GM23338 (cell line): ENCODE data around the gene MKNK1. TPM values are rescaled to one million over a fixed set of nuclear protein-coding genes. Genes with fewer than 3 reads are reported as not detected.
A peak's percentile ranks its signal among the peaks of the same experiment; 100 is the strongest.

Experiments used
- ATAC-seq: fragments of 200-7000 bp; cut with Tn5 transposase; 3 replicates; pipeline ENCODE4 v1.9.1; 2020
- DNase-seq: peaks from one replicate; pipeline ENCODE4 v3.0.0-alpha.2; 2015; ENCODE audit warnings: low spot score
- H2AFZ ChIP-seq: fragments of 200-600 bp; sonication (generic); 2 replicates; pipeline ENCODE4 v1.8.0; 2016; ENCODE audit warnings: antibody characterized with exemption, mild to moderate bottlenecking, moderate library complexity
- H3F3A ChIP-seq: fragments of 200-600 bp; sonication (generic); replicated peaks from 2 replicates; pipeline ENCODE4 v1.8.0; 2017; ENCODE audit warnings: antibody characterized with exemption, mixed run types, low read depth
- H3K27ac ChIP-seq: fragments of 200-600 bp; sonication (generic); 2 replicates; pipeline ENCODE4 v1.6.1; 2016; ENCODE audit warnings: low read depth
- H3K27me3 ChIP-seq: fragments of 200-600 bp; sonication (generic); 2 replicates; pipeline ENCODE4 v1.8.0; 2016; ENCODE audit warnings: mild to moderate bottlenecking, mixed run types, moderate library complexity; ENCODE audit not compliant: insufficient read depth
- H3K36me3 ChIP-seq: fragments of 200-600 bp; sonication (generic); 2 replicates; pipeline ENCODE4 v1.8.0; 2016; ENCODE audit warnings: mild to moderate bottlenecking; ENCODE audit not compliant: insufficient read depth
- H3K4me1 ChIP-seq: fragments of 200-600 bp; sonication (generic); 2 replicates; pipeline ENCODE4 v1.8.0; 2016; ENCODE audit warnings: mild to moderate bottlenecking, moderate library complexity; ENCODE audit not compliant: insufficient read depth
- H3K4me2 ChIP-seq: fragments of 200-600 bp; sonication (generic); 2 replicates; pipeline ENCODE4 v1.7.1; 2017; ENCODE audit warnings: mixed run types
- H3K4me3 ChIP-seq: fragments of 200-600 bp; sonication (generic); 2 replicates; pipeline ENCODE4 v1.6.1; 2016; ENCODE audit warnings: mixed run types
- H3K79me2 ChIP-seq: fragments of 200-600 bp; sonication (generic); replicated peaks from 2 replicates; pipeline ENCODE4 v1.8.0; 2017; ENCODE audit warnings: mild to moderate bottlenecking; ENCODE audit not compliant: insufficient read depth
- H3K9me2 ChIP-seq: fragments of 200-600 bp; sonication (generic); 2 replicates; pipeline ENCODE4 v1.8.0; 2017; ENCODE audit not compliant: insufficient read depth
- H4K20me1 ChIP-seq: fragments of 200-600 bp; sonication (generic); replicated peaks from 2 replicates; pipeline ENCODE4 v1.8.0; 2017; ENCODE audit warnings: mild to moderate bottlenecking; ENCODE audit not compliant: insufficient read depth
- H3K27ac Mint-ChIP-seq: 2 replicates; pipeline ENCODE4 v1.8.0; 2020; ENCODE audit warnings: inconsistent platforms, mild to moderate bottlenecking, moderate library complexity, mixed read lengths
- H3K27me3 Mint-ChIP-seq: 3 replicates; pipeline ENCODE4 v1.8.0; 2022; ENCODE audit warnings: low read depth, mild to moderate bottlenecking, moderate library complexity, mixed read lengths, inconsistent platforms; ENCODE audit not compliant: insufficient read depth, poor library complexity
- H3K36me3 Mint-ChIP-seq: 3 replicates; pipeline ENCODE4 v1.8.0; 2021; ENCODE audit warnings: low read depth, mild to moderate bottlenecking, inconsistent platforms, moderate library complexity, mixed read lengths
- H3K4me1 Mint-ChIP-seq: 3 replicates; pipeline ENCODE4 v1.8.0; 2020; ENCODE audit warnings: mild to moderate bottlenecking, inconsistent platforms, mixed read lengths
- H3K4me3 Mint-ChIP-seq: 3 replicates; pipeline ENCODE4 v1.8.0; 2021; ENCODE audit warnings: moderate library complexity, mild to moderate bottlenecking, inconsistent platforms, mixed read lengths
- H3K9me3 Mint-ChIP-seq: 3 replicates; pipeline ENCODE4 v1.8.0; 2020; ENCODE audit warnings: moderate library complexity, mild to moderate bottlenecking, inconsistent platforms, mixed read lengths
- CREB1 ChIP-seq: fragments of 250-450 bp; sonication (Bioruptor Pico); IDR thresholded peaks from 2 replicates; pipeline ENCODE4 v1.5.0; 2020; ENCODE audit warnings: low read depth, mild to moderate bottlenecking, moderate library complexity
- CTCF ChIP-seq, 2 experiments: fragments of 200-600 bp in 1 of 2; sonication (generic) in 1 of 2; conservative IDR thresholded peaks; 2 replicates each; pipeline versions ENCODE4 v1.5.1 to v1.6.1; 2016 to 2017; ENCODE audit warnings: antibody characterized with exemption in 2 of 2, low read depth in 2 of 2, mild to moderate bottlenecking in 2 of 2, moderate library complexity in 1 of 2
- EZH2 ChIP-seq: fragments of 200-600 bp; sonication (generic); IDR thresholded peaks from one replicate; pipeline ENCODE4 v1.8.0; 2017; ENCODE audit warnings: antibody characterized with exemption, mild to moderate bottlenecking, low read depth; ENCODE audit not compliant: unreplicated experiment
- EZH2phosphoT487 ChIP-seq: fragments of 200-600 bp; sonication (generic); IDR thresholded peaks from one replicate; pipeline ENCODE4 v1.8.1; 2018; ENCODE audit warnings: antibody characterized with exemption; ENCODE audit not compliant: unreplicated experiment
- JUNB ChIP-seq: IDR thresholded peaks from one replicate; pipeline ENCODE4 v1.6.1; 2016; ENCODE audit warnings: antibody characterized with exemption; ENCODE audit not compliant: unreplicated experiment
- NANOG ChIP-seq: IDR thresholded peaks from 2 replicates; pipeline ENCODE4 v1.6.1; 2016; ENCODE audit warnings: antibody characterized with exemption, borderline replicate concordance
- STAT1 ChIP-seq: IDR thresholded peaks from one replicate; pipeline ENCODE4 v1.6.1; 2016; ENCODE audit warnings: antibody characterized with exemption; ENCODE audit not compliant: unreplicated experiment
- polyA plus RNA-seq: library from polyadenylated mRNA; unstranded; fragments of >200 nt; fragmentation: Nextera tagmentation; extraction: Ambion mirVana; gene quantifications from 2 replicates; pipeline ENCODE4 v1.2.1, GENCODE V29; 2016
- total RNA-seq: library from RNA; depleted of rRNA; stranded (reverse); fragments of >200 nt; shearing (Covaris generic); gene quantifications from 2 replicates; pipeline ENCODE4 v1.2.3, GENCODE V29; 2014

The MKNK1 gene
- total and polyA plus RNA-seq, 2 experiments from 2014 or later = 11.8 to 20.5 TPM

DNA sequence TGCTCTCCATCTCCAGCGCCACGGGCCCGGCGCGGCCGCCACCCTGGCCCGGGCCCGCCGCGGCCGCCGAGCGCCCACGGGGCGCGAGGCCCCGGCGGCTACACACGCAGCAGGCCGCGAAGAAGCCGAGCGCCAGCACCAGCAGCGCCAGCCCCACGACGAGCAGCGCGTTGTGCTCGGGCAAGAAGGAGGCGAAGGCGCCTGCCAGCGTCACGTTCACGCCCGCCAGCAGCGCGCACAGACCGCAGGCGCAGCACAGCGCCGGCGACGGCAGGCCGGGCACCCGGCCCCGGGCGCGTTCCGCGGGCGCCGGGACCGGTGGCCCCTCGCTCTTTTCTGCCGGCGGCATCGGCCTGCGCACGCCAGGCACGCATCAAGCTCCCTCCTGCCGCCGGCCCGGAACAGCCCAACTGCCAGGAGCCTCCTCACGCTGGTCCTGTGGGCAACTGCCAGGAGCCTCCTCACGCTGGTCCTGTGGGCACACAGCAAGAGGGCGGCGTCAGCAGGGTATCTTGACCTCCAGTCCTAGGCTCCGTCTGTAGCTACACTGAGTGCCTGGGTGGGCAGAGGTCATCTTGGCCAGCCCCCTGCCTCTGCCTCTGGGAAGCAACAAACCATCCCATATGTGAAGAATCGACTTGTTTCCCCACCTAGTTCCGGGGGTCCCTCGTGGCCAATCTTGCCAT lies 70.7 kb downstream of the MKNK1 start:
- peaks cover 98% of the 10 kb centered on the region for H3K27me3 ChIP-seq
- peak overlapping the region; percentile 76; the same call in 1 of the 2 replicates for H2AFZ ChIP-seq
- TF ChIP-seq EZH2 (peak; percentile 63), CREB1 (CRISPR knock-in tag) (no peak), NANOG (no peak), STAT1 (no peak), EZH2phosphoT487 (no peak)
- no peaks in the 10 kb centered on the region for H4K20me1 ChIP-seq
- no peaks in the 10 kb centered on the region for H3K79me2 ChIP-seq
- peak overlapping the region; percentile 66 for H3K4me3 Mint-ChIP-seq
- H3K27me3 Mint-ChIP-seq = peaks cover 58% of the 10 kb centered on the region
- H3K27ac Mint-ChIP-seq = no peak overlapping the region
- peaks cover 19% of the 10 kb centered on the region for H3K4me1 Mint-ChIP-seq
- H3K9me2 ChIP-seq = no peaks in the 10 kb centered on the region
- H3K27ac ChIP-seq = no peak overlapping the region
- peak; percentile 63 for DNase-seq
- ATAC-seq = peak; percentile 56
- peak overlapping the region; percentile 78 for H3K4me2 ChIP-seq
- no peaks in the 10 kb centered on the region for H3K36me3 ChIP-seq
- no peaks in the 10 kb centered on the region for H3K9me3 Mint-ChIP-seq
- peaks cover 3% of the 10 kb centered on the region for H3K4me1 ChIP-seq
- no peaks in the 10 kb centered on the region for H3K36me3 Mint-ChIP-seq
- peak overlapping the region; percentile 50; the same call in 1 of the 2 replicates for H3K4me3 ChIP-seq
- 0 out of 2 replicates have a peak, but pooled peaks cover 3% of the 10 kb centered on the region for H3F3A ChIP-seq

GRCh38 chr1:46532498-46533178 lies 71.4 kb downstream of the MKNK1 start:
- Mint-ChIP-seq H3K27ac (no peak overlapping the region), H3K9me3 (no peaks in the 10 kb centered on the region), H3K4me3 (peak overlapping the region; percentile 52), H3K36me3 (no peaks in the 10 kb centered on the region), H3K27me3 (peaks cover 65% of the 10 kb centered on the region), H3K4me1 (peaks cover 20% of the 10 kb centered on the region)
- H3K27me3 ChIP-seq = peaks cover 98% of the 10 kb centered on the region
- H3K4me3 ChIP-seq = peak overlapping the region; percentile 50
- no peak overlapping the region for H2AFZ ChIP-seq
- H3K4me2 ChIP-seq = peak overlapping the region; percentile 57; the same call in 1 of the 2 replicates
- no peaks in the 10 kb centered on the region for H4K20me1 ChIP-seq
- no peak overlapping the region for H3K27ac ChIP-seq
- peaks cover 6% of the 10 kb centered on the region; the same call in 1 of the 2 replicates for H3F3A ChIP-seq
- H3K36me3 ChIP-seq = no peaks in the 10 kb centered on the region
- ATAC-seq (peak; percentile 66), DNase-seq (peak; percentile 85)
- TF ChIP-seq CREB1 (CRISPR knock-in tag) (no peak), EZH2 (peak; percentile 66), CTCF (conservative IDR thresholded peaks at IDR 0.05; ENCODE audit: low read depth in 2 of 2) (peak; percentile 77 to 81), JUNB (no peak)
- H3K79me2 ChIP-seq = no peaks in the 10 kb centered on the region
- peaks cover 6% of the 10 kb centered on the region for H3K4me1 ChIP-seq
- no peaks in the 10 kb centered on the region for H3K9me2 ChIP-seq
